Tibial nerve (tissue), 4 donors: ENCODE results near the gene MLEC.

Source experiments
- CTCF ChIP-seq, 5 experiments: fragments of 200-600 bp in 3 of 5; fragments of 450-650 bp in 2 of 5; sonication (generic) in 3 of 5; IDR thresholded peaks; one replicate each; pipeline ENCODE4 v1.5.1; 2016 to 2019; ENCODE audit warnings: antibody characterized with exemption in 5 of 5, mild to moderate bottlenecking in 3 of 5, moderate library complexity in 2 of 5
- EP300 ChIP-seq, 2 donors: sonication (generic); formaldehyde crosslinking; IDR thresholded peaks; one replicate each; pipeline ENCODE4 v1.6.1; 2017; ENCODE audit warnings: antibody characterized with exemption in 2 of 2, mild to moderate bottlenecking in 1 of 2
- POLR2A ChIP-seq, 2 donors: fragments of 450-650 bp; IDR thresholded peaks; one replicate each; pipeline ENCODE4 v1.6.1; 2017; ENCODE audit warnings: antibody characterized with exemption in 2 of 2, mild to moderate bottlenecking in 2 of 2, moderate library complexity in 2 of 2

- TF ChIP-seq CTCF (IDR thresholded peaks at IDR 0.05) = no peak
- TF ChIP-seq POLR2A (IDR thresholded peaks at IDR 0.05) = no peak
- no peak for TF ChIP-seq EP300 (IDR thresholded peaks at IDR 0.05)
Measured at GRCh38 chr12:120739821-120740613, 53.1 kb downstream of the MLEC start.
